Measurements from ENCODE around the gene TMEM26. TPM values are rescaled to one million over a fixed set of nuclear protein-coding genes. Genes with fewer than 3 reads are reported as not detected.

Gene TMEM26
- total RNA-seq, 1 experiment from 2014 or later = not detected

- DNase-seq (ENCODE audit: low read depth in 1 of 2, low spot score in 2 of 2) = no peak
- Histone ChIP-seq H3K36me3 (no peaks in the 10 kb centered on the region), H3K9me3 (replicated peaks) (no peaks in the 10 kb centered on the region), H3K4me3 (no peak overlapping the region), H3K27ac (no peak overlapping the region), H3K4me1 (replicated peaks) (no peaks in the 10 kb centered on the region), H3K27me3 (replicated peaks) (no peaks in the 10 kb centered on the region)
These were observed 18.3 kb upstream of the TMEM26 start for GRCh38 chr10:61471491-61471890.

DNA sequence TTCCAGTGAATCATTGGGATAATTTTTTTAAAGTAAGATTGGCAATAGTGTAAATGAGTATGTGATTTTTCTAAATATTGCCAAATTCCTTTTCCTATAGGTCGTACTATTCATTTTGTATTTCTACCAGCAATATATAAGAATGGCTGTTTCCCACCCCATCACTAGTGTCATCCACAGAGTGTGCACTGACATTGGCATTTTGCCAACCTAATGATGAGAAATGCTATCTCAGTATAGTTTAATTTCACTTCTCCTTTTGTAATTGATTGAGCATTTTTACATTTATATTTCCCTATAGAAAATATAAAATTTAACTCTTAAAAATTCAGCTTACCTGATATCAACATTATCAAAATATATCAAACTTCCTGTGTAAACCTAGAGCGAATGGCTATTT lies 17.6 kb upstream of the TMEM26 start:
- no peaks in the 10 kb centered on the region for H3K27me3 ChIP-seq (replicated peaks)
- no peaks in the 10 kb centered on the region for H3K4me1 ChIP-seq (replicated peaks)
- H3K27ac ChIP-seq = no peak overlapping the region
- no peaks in the 10 kb centered on the region for H3K9me3 ChIP-seq (replicated peaks)
- DNase-seq (ENCODE audit: low read depth in 1 of 2, low spot score in 2 of 2) = no peak
- no peak overlapping the region for H3K4me3 ChIP-seq
- H3K36me3 ChIP-seq = no peaks in the 10 kb centered on the region

GRCh38 chr10:61465901-61466632 lies 12.9 kb upstream of the TMEM26 start:
- Histone ChIP-seq H3K4me1 (replicated peaks) (peaks cover 13% of the 10 kb centered on the region), H3K36me3 (no peaks in the 10 kb centered on the region), H3K27me3 (replicated peaks) (no peaks in the 10 kb centered on the region), H3K4me3 (no peak overlapping the region), H3K27ac (no peak overlapping the region), H3K9me3 (replicated peaks) (no peaks in the 10 kb centered on the region)
- no peak for DNase-seq (ENCODE audit: low read depth in 1 of 2, low spot score in 2 of 2)

GRCh38 chr10:61465171-61465496 lies 12.0 kb upstream of the TMEM26 start:
- Histone ChIP-seq H3K9me3 (replicated peaks) (no peaks in the 10 kb centered on the region), H3K4me1 (replicated peaks) (peaks cover 13% of the 10 kb centered on the region), H3K27me3 (replicated peaks) (no peaks in the 10 kb centered on the region), H3K36me3 (no peaks in the 10 kb centered on the region), H3K27ac (no peak overlapping the region), H3K4me3 (no peak overlapping the region)
- DNase-seq (ENCODE audit: low read depth in 1 of 2, low spot score in 2 of 2) = no peak

DNA sequence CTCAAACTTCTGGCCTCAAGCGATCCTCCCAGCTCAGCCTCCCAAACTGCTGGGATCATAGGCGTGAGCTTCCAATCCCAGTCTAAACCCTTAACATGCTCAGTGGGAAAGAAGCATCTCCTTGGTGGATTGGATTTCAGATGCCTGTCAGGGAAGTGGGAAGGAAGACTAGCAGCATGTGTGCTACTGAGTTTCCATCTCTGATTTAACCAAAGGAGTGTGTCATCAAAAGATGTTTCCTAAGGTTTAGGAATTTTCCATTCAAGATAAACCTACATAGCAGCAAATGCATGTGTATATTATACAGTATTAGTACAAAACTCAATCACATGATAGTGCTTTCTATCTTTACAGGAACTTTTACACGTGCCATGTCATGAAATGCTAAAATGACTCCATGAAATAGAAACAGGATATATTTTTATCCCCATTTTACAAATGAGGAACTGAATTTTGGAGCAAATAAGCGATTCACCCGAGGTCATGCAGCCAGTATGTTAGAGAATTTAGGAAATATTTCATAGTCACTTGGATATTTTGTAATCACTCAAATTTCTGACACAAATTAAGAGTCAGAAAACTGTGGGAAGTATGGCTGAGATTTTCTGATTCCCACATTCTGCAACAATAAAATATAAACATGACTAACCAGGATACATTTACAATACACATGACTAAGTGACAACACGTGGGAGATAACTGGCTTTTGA lies 11.4 kb upstream of the TMEM26 start:
- peaks cover 13% of the 10 kb centered on the region for H3K4me1 ChIP-seq (replicated peaks)
- H3K9me3 ChIP-seq (replicated peaks) = no peaks in the 10 kb centered on the region
- H3K4me3 ChIP-seq = no peak overlapping the region
- H3K36me3 ChIP-seq = no peaks in the 10 kb centered on the region
- peak in 1 of 2 experiments; percentile 20 for DNase-seq (ENCODE audit: low read depth in 1 of 2, low spot score in 2 of 2)
- H3K27ac ChIP-seq = peak overlapping the region; percentile 37; the same call in 1 of the 2 replicates
- no peaks in the 10 kb centered on the region for H3K27me3 ChIP-seq (replicated peaks)

DNA sequence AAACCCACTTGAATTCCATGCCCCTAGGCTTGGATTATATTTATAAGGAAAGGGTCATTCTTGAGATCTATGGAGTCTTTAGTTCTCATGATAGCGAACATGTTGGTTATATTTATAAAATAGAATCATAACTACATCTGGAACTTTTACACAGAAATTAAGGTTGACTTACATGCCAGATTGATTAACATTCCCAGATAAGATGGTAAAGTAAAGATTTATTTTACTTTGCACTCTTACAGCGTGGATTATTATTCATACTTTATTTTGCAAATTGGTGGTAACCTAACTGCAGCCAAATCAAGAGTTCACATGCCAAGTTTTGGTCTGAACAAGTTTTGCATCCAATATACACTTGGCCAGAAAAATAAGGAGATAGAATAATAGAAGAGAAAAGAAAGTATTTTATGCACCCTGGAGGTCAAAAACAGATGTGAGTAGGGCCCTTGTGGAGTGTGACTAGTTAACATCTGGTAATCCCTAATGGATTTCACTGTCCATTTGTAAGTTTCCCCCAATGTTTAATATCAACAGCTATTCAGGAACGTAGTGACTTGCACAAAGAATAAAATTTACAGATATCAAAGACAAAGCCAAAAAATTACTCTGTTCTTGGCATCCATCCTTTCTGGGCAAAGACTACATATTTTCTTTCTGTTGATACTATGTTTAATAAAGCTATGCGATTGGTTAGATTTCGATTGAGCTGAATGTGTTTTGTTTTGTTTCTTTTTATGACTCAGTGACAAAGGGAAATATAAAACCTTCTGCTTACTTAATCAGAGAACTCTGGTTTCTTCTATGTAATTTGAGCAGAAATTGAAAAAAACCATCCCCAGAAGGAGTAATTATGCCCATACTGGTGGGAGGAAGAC lies 10.1 kb upstream of the TMEM26 start:
- DNase-seq (ENCODE audit: low read depth in 1 of 2, low spot score in 2 of 2) = no peak
- Histone ChIP-seq H3K27ac (no peak overlapping the region), H3K36me3 (no peaks in the 10 kb centered on the region), H3K9me3 (replicated peaks) (no peaks in the 10 kb centered on the region), H3K4me1 (replicated peaks) (peaks cover 13% of the 10 kb centered on the region), H3K4me3 (no peak overlapping the region), H3K27me3 (replicated peaks) (no peaks in the 10 kb centered on the region)

DNA sequence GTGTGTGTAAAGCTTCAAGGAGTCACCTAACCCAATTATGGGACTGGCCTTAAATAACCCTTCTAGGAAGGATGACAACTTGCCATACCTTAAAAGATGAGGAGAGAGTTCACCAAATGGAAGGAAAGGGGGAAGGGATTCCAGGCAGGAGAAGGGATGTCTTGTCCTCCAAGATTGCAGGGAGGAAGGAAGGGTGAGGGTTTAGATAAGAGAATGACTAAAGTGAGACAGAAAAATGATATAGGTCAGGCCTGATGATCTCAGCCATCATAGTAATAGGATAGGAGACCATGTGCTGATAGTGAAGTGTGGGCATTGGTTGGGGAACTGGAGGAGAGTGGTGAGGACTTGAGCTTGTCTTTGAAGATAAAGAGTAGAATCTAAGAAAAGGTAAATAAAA lies 7.7 kb upstream of the TMEM26 start:
- Histone ChIP-seq H3K36me3 (no peaks in the 10 kb centered on the region), H3K4me1 (replicated peaks) (peaks cover 13% of the 10 kb centered on the region), H3K9me3 (replicated peaks) (no peaks in the 10 kb centered on the region), H3K4me3 (no peak overlapping the region), H3K27me3 (replicated peaks) (no peaks in the 10 kb centered on the region), H3K27ac (no peak overlapping the region)
- DNase-seq (ENCODE audit: low read depth in 1 of 2, low spot score in 2 of 2) = no peak

- no peaks in the 10 kb centered on the region for H3K27me3 ChIP-seq (replicated peaks)
- H3K9me3 ChIP-seq (replicated peaks) = no peaks in the 10 kb centered on the region
- no peaks in the 10 kb centered on the region for H3K36me3 ChIP-seq
- no peak for DNase-seq (ENCODE audit: low read depth in 1 of 2, low spot score in 2 of 2)
- H3K4me3 ChIP-seq = no peak overlapping the region
- H3K27ac ChIP-seq = no peak overlapping the region
- H3K4me1 ChIP-seq (replicated peaks) = no peaks in the 10 kb centered on the region
These were observed 4.8 kb upstream of the TMEM26 start for GRCh38 chr10:61458031-61458430.

DNA sequence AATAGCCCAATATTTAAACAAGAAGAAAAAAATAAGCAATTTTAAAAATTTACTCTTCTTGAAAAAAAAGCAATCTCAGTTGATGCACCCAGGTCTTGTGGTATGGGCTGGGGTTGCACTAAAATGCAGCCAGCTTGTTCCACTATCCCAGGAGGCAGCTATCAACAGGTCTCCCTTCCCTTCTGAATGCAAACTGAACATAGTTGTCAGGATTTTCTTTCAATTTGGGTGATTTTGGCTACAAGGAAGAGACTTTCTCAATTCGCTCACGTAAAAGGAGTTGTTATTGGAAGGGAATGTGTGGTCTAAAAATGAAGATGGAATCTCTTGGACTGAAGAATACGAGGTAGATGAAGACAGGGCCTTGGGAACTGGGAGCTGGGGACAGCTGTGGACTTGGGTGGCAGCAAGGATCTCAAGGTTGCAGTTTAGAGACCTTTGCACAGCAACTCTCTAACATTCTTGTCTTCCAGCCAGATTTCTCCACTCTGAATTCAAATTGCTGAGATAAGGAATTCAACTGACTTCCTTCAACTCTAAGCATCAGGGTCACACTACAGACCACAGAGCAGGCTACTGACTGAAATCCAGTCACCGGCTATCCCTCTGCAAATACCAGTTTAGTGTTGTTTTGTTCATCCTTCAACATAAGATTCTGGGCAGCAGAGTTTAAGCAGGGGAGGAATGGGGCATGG lies 3.1 kb upstream of the TMEM26 start:
- no peak overlapping the region for H3K27ac ChIP-seq
- H3K4me1 ChIP-seq (replicated peaks) = no peaks in the 10 kb centered on the region
- DNase-seq (ENCODE audit: low read depth in 1 of 2, low spot score in 2 of 2) = no peak
- no peak overlapping the region for H3K4me3 ChIP-seq
- no peaks in the 10 kb centered on the region for H3K36me3 ChIP-seq
- no peaks in the 10 kb centered on the region for H3K27me3 ChIP-seq (replicated peaks)
- H3K9me3 ChIP-seq (replicated peaks) = no peaks in the 10 kb centered on the region

- H3K4me3 ChIP-seq = no peak overlapping the region
- H3K4me1 ChIP-seq (replicated peaks) = no peaks in the 10 kb centered on the region
- DNase-seq (ENCODE audit: low read depth in 1 of 2, low spot score in 2 of 2) = no peak
- no peaks in the 10 kb centered on the region for H3K36me3 ChIP-seq
- no peaks in the 10 kb centered on the region for H3K27me3 ChIP-seq (replicated peaks)
- no peaks in the 10 kb centered on the region for H3K9me3 ChIP-seq (replicated peaks)
- H3K27ac ChIP-seq = no peak overlapping the region
These were observed 2.5 kb upstream of the TMEM26 start for GRCh38 chr10:61455656-61456055.

DNA sequence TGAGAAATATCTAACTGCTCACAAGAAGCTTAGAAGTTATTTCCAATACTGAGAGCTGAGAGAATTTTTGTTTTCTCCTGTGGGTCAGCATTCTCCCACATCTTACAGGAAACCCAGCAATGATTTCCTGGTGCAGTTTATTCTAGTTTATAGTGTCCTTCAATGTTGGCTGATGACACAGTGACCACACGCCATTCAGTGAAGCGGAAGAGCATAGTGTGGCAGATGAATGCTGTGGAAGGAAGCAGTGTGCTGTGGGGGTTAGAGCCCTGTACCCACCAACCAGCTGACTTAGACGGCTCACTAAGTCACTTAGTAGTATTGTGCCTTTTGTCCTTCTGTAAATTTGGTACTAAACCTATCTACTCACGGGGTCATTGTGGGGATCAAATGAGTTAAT lies 1.4 kb upstream of the TMEM26 start:
- H3K9me3 ChIP-seq (replicated peaks) = no peaks in the 10 kb centered on the region
- no peak for DNase-seq (ENCODE audit: low read depth in 1 of 2, low spot score in 2 of 2)
- H3K4me3 ChIP-seq = no peak overlapping the region
- H3K27me3 ChIP-seq (replicated peaks) = no peaks in the 10 kb centered on the region
- H3K27ac ChIP-seq = no peak overlapping the region
- H3K4me1 ChIP-seq (replicated peaks) = no peaks in the 10 kb centered on the region
- no peaks in the 10 kb centered on the region for H3K36me3 ChIP-seq

GRCh38 chr10:61452151-61452651 lies 980 bp downstream of the TMEM26 start:
- no peak for DNase-seq (ENCODE audit: low read depth in 1 of 2, low spot score in 2 of 2)
- no peaks in the 10 kb centered on the region for H3K36me3 ChIP-seq
- H3K27ac ChIP-seq = no peak overlapping the region

GRCh38 chr10:61451357-61451756 lies 1.8 kb downstream of the TMEM26 start:
- Histone ChIP-seq H3K4me1 (replicated peaks) (no peaks in the 10 kb centered on the region), H3K36me3 (no peaks in the 10 kb centered on the region), H3K4me3 (no peak overlapping the region), H3K27ac (no peak overlapping the region), H3K9me3 (replicated peaks) (no peaks in the 10 kb centered on the region), H3K27me3 (replicated peaks) (no peaks in the 10 kb centered on the region)
- no peak for DNase-seq (ENCODE audit: low read depth in 1 of 2, low spot score in 2 of 2)

More at GRCh38 chr10:61452151-61452651, 980 bp downstream of the TMEM26 start:
- Histone ChIP-seq H3K9me3 (replicated peaks) (no peaks in the 10 kb centered on the region), H3K4me1 (replicated peaks) (no peaks in the 10 kb centered on the region), H3K27me3 (replicated peaks) (no peaks in the 10 kb centered on the region), H3K4me3 (no peak overlapping the region)

Measured in SJSA1 (cell line).